ENCODE measurements around the gene RSU1. TPM values are rescaled to one million over a fixed set of nuclear protein-coding genes. Genes with fewer than 3 reads are reported as not detected.

Gene RSU1
- total RNA-seq, 4 donors from 2014 or later: 57.5 to 121 (median 81.6) TPM

DNA sequence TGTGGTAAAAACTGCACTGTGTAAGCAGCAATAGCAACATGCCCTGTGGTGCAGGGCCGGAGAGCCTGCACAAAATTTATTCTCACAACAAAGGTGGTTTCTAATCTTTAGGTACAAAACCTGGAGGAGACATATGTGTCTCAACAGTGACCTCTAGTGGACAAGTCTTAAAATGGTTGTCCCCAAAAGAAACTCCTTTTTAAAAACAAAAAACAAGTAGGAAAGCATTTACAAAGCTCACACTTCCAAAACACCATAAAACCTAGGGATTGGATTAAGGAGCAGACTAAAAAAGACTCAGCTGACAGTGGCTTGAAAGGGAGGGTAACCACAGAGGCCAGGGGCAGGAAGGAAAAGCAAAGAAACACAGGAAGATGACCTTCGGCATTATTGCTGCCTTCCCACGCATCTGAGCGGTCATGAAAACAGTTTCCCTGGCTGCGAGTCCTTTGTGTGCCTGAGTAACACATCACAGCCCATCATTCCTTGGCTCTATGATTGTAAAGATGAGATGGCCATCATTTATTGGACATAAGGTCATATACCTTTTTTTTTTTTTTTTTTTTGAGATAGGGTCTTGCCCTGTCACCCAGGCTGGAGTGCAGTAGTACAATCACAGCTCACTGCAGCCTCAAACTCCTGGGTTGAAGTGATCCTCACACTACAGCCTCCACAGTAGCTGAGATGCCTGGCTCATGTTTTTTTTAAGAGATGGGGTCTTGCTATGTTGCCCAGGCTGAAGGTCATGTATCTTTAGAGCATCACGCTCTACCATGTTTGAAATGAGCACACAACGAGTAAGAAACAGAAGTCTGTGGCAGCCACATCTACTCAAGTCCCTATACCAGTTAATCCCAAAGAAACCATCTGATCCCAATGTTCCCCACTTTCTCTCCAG lies 39.5 kb downstream of the RSU1 start:
- no peak for DNase-seq (ENCODE audit: low spot score)
- no peak for ATAC-seq (ENCODE audit: low FRiP score)
- peak in 1 of 3 donors; percentile 25 for TF ChIP-seq CTCF (IDR thresholded peaks at IDR 0.05)

DNA sequence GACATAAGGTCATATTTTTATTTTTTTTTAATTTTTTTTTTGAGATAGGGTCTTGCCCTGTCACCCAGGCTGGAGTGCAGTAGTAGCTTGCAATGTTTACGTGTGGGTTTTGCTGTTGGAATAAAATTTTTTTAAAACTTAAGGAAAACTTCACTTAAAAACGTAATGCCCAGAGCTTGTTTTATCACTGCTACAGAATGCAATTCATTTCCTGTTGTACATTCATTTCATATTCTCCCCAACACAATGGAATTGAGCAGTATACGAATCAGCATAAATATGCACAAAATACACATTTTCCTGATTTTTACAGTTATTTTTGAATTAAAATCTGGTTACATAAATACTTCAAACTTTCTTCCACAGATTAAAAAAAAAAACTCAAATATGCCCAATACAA lies 40.3 kb downstream of the RSU1 start:
- ATAC-seq (ENCODE audit: low FRiP score) (no peak), DNase-seq (ENCODE audit: low spot score) (no peak)
- TF ChIP-seq CTCF (IDR thresholded peaks at IDR 0.05): no peak

DNA sequence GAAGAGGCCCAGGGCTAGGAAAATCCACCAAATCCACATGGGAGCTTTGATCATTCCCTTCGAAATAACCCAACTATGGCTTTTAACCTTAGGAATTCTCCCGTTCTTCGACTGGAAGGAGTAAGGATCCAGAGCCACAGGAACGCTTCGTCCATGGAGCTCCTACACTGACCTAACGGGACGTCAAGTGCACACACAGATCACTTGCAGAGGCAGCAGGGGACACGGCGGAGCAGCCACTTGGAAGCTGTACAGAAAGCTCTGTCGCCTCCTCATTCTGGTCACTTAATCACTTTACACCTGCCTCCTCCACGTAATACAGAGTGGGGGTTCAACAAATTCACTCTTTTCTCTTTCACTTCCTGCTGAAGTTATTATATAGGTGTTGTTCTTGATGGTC lies 43.9 kb downstream of the RSU1 start:
- no peak for ATAC-seq (ENCODE audit: low FRiP score)
- no peak for DNase-seq (ENCODE audit: low spot score)
- TF ChIP-seq CTCF (IDR thresholded peaks at IDR 0.05): no peak

GRCh38 chr10:16770670-16771069 lies 46.6 kb downstream of the RSU1 start:
- ATAC-seq (ENCODE audit: low FRiP score) (no peak), DNase-seq (ENCODE audit: low spot score) (no peak)
- TF ChIP-seq CTCF (IDR thresholded peaks at IDR 0.05): no peak

DNA sequence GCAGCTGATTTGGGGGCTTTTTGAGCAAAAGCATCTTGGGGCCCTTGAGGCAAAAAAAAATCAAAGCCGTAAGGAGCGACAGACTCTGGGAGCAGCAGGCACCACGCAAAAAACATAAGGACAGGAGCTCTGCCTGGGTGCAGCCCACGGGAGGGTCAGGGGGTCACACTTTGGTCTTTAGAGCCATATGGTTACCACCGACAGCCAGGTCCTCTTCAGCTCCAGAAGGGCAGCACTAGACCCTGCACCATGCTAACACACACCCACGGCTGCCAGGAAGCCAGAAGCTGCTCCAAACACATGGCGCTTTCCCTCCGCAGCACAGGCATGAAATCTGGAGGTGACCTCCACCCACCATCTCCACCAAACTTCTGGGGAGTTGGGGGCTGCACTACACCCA lies 47.1 kb downstream of the RSU1 start:
- ATAC-seq (ENCODE audit: low FRiP score): no peak
- no peak for DNase-seq (ENCODE audit: low spot score)
- no peak for TF ChIP-seq CTCF (IDR thresholded peaks at IDR 0.05)

DNA sequence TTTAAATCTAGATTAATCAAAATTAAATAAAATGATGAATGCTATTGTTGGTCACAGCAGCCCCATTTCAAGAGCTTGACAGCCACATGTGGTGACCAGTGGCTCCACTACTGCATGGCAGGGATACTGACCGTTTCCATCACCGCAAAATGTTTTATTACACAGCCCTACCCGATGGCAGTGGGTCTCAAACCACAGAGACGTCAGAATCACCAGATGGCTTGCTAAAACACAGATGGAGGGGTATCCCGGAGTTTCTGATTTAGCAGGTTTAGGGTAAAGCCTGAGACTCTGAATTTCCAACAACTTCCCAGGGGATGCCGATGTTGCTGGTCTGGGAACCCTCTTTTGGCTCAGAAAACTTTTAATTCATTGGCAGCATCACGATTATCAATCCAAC lies 47.9 kb downstream of the RSU1 start:
- TF ChIP-seq CTCF (IDR thresholded peaks at IDR 0.05): no peak
- no peak for ATAC-seq (ENCODE audit: low FRiP score)
- no peak for DNase-seq (ENCODE audit: low spot score)

DNA sequence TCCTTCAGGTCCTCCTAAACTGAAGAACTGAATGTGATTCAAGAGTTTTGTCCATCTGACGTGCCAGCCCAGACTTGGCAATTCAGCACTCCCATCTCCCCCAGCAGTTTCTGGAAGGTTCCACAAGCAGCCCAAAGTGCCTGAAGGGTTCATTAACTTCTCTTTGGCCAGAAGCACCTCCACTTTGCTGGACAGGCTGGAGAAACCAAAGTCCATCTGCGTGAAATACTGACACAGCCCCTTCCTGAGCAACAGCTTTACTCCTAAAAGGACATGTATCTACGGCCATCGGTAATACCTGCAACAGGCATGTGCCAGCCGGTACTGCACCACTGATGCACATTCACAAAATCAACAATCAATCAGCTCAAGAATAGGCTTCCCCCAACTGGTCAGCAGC lies 48.5 kb downstream of the RSU1 start:
- DNase-seq (ENCODE audit: low spot score) (no peak), ATAC-seq (ENCODE audit: low FRiP score) (no peak)
- no peak for TF ChIP-seq CTCF (IDR thresholded peaks at IDR 0.05)
